Measurements from ENCODE around the gene STK38L.
A peak's percentile ranks its signal among the peaks of the same experiment; 100 is the strongest.

The STK38L gene
- 14.1 to 25.6 (median 22.1) reads per million in 4 donors for total RNA-seq

DNA sequence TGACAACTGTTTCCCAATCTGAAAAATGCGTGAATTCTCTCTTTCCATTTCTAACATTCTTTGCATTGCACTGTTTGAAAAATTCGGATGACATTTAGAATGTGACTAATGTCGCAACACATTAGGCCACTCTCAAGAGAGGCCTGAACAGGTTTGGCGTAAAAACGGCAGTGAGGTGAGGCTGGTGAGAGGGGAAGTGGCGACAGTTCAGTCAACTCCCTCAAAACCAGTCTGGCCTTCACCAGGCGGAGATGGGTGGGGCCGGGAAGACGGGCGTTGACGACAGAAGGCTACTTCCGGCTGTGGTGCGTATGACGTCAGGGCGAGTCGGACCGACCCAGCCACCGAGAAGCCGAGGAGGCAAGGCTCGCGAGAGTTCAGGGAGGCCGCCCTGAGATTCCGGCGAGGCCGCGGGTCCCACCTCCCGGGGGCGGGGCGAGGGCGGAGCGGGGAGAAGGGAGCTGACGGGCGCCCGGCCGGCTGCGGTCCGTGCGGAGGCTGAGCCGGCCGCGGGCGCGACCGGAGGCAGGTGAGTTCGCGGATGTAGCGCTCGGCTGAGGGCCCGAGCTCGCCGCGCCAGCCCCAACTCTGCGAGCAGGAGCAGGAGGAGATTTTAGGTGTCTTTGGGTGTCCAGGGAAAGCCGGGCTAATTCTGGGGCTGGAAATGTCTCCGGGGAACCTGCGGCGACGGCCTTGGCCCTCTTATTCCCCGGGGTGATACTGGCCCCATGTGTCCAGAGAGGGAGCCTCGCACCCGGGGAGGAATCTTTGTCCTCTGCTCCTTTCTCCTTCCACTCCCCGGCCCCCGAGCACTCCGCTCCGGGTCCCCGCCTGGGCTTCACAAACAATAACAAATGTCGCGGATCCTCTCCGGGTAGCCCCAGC is at the start of gene STK38L:
Gene STK38L, plus strand, starts transcription at position 483 of the 885 bp plus-strand sequence. CDS start 53,435 bp downstream, outside the sequence.
- peak; percentile 91 to 97 (median 94) for DNase-seq

DNA sequence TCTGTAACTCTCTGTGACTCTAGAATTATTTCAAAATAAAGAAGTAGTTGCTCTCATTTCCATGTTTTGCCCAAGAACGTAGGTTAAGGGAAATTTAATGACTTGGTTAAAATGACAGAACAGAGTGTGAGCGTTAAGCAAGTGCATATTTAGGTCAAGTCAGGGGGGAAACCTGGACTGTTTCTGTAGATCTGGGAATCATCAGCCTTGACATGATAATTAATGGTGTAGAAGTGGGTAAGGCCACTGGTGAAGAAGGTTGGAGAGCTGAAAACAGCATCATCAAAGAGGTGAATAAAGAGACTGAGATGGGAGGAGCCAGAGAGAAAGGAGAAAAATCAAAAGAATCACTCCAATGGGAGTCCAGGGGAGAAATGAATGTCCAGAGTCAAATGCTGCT is 49.4 kb upstream of the STK38L start:
- no peak for DNase-seq

DNA sequence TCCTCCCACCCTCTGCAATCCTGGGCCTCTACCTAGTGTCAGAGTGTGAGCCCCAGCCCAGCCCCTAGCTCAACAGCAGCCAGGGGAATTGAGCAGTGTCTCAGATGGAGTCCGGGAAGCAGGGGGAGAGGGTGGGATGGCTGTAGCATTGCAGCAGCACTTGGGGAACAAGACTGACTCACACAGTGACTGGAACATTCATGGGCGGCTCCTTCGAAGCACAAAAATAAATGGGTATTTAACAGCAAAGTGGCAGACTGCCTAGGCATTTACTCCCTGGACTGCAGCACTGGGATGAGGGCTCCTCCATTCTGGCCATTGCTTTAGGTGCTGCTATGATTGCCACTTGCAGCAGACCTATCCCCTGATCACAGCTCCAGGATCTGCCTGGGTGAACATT is 46.0 kb upstream of the STK38L start:
- DNase-seq, result no peak

DNA sequence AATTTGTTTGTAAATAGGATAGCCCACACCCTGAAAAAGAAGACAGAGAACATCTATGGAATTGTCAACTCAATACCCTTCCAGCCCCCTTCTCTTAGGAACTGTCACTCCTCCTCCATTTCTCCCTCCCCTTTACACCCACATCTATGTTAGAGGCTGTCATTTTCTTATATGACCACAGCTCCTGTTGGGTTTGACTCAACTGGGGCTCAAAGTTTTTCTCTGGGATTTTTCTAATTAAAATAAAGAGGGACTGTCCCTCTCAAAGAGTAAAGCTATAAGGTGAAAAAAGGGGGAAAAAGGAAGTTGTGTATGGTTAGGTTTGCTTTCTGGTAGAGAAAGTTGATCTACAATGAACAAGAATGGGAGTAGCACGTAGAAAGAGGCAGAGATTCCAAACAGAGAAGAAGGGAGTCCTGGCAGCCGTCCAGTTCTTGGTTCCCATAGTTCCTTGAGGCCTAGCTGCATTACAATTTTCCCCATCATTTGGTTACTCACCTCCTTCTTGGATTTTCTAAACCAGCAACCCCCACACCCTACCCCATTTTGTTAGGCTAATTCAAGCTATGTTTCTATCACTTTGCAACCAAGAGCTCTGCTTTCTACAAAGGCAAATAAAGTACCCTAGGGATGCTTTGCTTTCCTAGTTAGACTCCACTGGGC is 44.3 kb upstream of the STK38L start:
- no peak for DNase-seq

DNA sequence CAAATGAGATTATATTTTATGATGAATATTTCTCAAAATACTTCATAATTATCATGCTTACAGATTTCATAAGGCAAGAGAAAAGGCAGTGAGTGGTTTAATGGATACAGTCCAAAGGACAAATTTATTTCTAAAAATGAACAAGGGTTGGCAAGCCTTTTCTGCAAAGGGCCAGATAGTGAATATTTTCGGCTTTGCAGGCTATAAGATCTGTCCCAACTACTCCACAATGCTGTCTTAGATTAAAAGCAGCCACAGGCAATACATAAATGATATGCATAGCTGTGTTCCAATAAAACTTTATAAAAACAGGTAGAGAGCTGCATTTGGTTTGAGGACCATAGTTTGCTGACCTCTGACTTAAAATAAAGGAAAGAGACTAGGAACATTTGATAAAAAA is 42.9 kb upstream of the STK38L start:
- no peak for DNase-seq

DNA sequence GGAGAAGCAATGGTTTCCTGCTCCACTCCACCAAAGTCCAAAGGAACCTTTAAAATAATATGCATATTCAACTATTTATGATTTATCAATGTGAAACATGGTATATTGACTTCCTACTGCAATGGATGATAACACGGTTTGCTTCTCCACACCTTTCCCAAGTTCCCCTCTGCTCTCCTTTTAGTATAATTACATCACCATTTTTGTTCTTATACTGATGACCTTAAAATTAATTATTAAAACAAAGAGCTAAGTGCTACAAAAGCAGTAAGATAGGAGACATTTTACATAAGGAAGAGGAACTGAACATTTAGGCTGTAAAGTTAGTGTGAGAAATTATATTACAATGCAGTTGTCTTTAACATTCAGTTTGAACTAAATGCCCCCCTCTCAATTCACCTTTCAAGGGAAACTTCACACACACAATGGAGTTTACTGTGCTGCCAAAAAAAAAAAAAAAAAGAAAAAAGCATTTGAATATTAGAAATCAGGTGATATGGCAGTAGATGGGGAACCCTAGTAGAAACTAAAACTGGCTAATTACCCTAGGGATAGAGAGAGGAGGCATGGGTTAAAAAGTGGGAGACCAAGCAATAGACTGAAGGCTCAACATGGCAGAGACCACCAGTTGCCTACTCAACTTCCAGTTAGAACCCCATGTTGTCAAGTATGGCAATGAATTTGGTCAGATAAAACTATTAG is 37.1 kb upstream of the STK38L start:
- no peak for DNase-seq

- peak in 1 of 5 donors; percentile 54 for DNase-seq
Observed at GRCh38 chr12:27207615-27208413, 36.3 kb upstream of the STK38L start.

DNA sequence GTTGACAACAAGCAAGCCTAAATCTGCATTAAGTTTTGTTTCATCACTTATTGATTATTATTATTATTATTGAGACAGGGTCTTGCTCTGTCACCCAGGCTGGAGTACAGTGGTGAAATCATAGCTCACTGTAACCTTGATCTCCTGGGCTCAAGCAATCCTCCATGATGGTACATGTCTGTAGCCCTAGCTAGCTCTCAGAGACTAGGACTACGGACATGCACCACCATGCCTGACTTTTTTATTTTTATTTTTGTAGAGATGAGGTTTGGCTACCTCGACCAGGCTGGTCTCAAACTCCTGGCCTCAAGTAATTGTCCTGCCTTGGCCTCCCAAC is 35.7 kb upstream of the STK38L start:
- DNase-seq, result no peak

DNA sequence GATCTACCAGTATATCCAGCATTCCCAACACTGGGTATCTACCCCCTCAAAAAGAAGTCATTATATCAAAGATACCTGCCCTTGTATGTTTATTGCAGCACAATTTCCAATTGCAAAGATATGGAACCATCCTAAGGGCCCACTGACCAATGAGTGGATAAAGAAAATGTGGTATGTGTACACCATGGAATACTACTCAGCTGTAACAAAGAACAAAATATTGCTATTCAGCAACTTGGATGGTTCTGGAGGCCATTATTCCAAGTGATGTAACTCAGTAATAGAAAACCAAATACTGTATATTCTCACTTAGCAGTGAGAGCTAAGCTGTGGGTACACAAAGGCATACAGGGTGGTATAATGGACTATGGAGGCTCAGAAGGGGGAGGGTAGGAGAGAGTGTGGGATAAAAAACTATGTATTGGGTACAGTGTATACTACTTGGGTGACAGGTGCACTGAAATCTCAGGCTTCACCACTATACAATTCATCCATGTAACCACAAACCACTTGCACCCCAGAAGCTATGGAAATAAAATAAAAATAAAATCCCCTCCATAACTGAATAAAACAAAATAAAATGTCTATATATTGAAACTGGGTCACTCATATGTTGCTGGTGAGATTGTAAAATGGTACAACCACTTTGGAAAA is 34.7 kb upstream of the STK38L start:
- DNase-seq, result no peak

DNA sequence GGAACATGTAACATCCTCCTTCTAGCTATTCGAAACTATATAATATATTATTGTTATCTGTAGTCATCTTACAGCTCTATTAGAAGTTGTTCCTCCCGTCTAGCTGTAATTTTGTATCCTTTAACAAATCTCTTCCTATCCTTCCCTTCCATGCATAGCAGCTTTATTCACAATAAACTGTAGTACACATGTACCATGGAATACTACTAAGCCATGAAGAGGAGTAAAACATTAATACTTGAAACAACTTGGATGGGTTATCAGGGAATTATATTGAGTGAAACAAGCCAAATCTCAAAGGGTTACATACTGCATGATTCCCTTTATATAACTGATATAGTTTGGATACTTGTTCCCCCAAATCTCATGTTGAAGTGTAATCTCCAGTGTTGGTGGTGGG is 33.9 kb upstream of the STK38L start:
- DNase-seq, result no peak

- no peak for DNase-seq
Observed at GRCh38 chr12:27212861-27213260, 31.2 kb upstream of the STK38L start.

DNA sequence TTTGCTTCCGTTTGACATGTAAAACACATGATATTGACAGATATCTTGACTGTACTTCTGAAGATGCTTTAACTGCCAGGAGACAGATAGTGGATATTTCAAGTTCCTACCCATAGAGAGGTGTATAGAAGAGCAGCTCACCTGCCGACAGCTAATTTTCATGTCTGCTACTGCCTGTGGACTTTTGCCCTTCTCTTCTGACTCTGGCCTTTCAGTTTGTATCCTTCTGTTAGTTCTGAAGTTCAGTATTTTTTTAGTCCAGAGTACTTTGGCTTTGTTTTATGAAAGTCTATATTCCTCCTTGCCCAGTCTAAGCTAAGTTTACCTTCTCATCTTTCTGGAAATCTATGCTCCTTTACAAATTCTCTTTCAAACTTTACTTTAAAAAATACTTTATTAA is 30.8 kb upstream of the STK38L start:
- DNase-seq, result no peak

GRCh38 chr12:27213830-27214787 is 30.0 kb upstream of the STK38L start:
- no peak for DNase-seq

DNA sequence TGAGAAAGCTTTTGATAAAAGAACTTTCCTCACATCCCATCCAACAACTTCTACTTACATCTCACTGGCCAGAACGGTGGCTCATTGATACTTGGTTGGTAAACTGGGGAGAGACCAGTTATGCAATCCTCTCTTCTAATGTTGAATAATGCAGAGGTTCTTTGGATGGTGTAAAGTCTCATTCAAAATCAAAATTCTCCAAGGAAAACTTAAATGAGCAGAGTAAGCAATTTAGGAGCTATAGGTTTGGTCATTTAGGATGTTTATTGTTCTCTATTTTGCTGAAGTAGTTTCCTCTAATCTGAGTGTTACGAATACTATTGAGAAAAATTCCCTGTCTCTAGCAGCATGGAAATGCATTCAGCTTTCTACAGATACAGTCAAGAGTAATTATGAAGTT is 26.5 kb upstream of the STK38L start:
- no peak for DNase-seq

GRCh38 chr12:27219693-27220054 is 24.4 kb upstream of the STK38L start:
- no peak for DNase-seq

GRCh38 chr12:27220055-27220987 is 23.8 kb upstream of the STK38L start:
- peak in 1 of 5 donors; percentile 36 for DNase-seq

DNA sequence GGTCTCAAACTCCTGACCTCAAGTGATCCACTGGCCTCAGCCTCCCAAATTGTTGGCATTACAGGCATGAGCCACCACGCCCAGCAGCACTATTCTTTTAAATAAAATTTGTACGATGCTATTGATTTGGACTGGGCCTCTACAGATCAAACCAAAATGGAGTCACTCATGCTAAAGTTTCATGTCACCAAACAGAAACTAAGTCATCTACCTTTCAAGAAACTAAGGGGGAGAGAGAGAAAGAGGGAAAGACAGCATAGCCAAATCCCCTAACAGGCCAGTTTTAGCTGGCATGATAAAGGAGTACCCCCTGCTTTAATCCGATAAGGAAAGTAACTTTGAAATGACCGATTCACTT is 23.1 kb upstream of the STK38L start:
- DNase-seq, result no peak

GRCh38 chr12:27221625-27222387 is 22.3 kb upstream of the STK38L start:
- DNase-seq, result peak in 1 of 5 donors; percentile 16

DNA sequence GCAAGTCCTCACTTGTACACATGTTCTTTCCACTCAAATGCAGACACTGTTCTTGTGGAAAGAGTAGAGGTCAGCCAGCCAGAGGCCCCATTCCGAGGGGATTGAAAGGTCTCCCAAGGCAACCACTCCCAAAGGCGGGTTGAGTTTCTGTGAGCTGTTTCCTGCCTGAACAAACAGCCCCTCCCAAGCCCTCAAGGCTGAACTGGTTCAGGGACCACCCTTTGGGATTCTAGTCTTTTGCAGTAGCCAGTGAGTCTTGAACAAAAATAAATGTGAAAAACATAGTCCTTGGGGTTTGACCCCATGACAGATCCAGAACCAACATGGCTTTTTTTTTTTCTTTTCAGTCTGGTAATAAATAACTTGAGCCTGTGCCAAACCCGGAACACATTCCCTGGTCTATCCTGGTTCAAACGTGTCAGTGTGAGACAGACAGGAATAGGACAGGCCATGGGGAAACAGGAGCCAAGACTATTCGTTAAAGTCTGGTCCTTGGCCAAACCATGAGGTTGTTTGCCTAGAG is 17.6 kb upstream of the STK38L start:
- no peak for DNase-seq
